ENCODE data around the gene GALNT10.

GALNT10 gene

GRCh38 chr5:154267516-154267915, 77.0 kb downstream of the GALNT10 start:
- no peak overlapping the region for H3K4me3 ChIP-seq (ENCODE audit: low read depth, low read length)
- no peak for TF ChIP-seq CTCF (IDR thresholded peaks at IDR 0.05; ENCODE audit: low read depth, low read length)

GRCh38 chr5:154268073-154268472, 77.5 kb downstream of the GALNT10 start:
- no peak overlapping the region for H3K4me3 ChIP-seq (ENCODE audit: low read depth, low read length)
- no peak for TF ChIP-seq CTCF (IDR thresholded peaks at IDR 0.05; ENCODE audit: low read depth, low read length)

GRCh38 chr5:154269414-154269813, 78.9 kb downstream of the GALNT10 start:
- no peak for TF ChIP-seq CTCF (IDR thresholded peaks at IDR 0.05; ENCODE audit: low read depth, low read length)
- H3K4me3 ChIP-seq (ENCODE audit: low read depth, low read length) = no peak overlapping the region

- TF ChIP-seq CTCF (IDR thresholded peaks at IDR 0.05; ENCODE audit: low read depth, low read length) = no peak
- no peak overlapping the region for H3K4me3 ChIP-seq (ENCODE audit: low read depth, low read length)
Observed at GRCh38 chr5:154271466-154271865, 80.9 kb downstream of the GALNT10 start.

- no peak for TF ChIP-seq CTCF (IDR thresholded peaks at IDR 0.05; ENCODE audit: low read depth, low read length)
- no peak overlapping the region for H3K4me3 ChIP-seq (ENCODE audit: low read depth, low read length)
Observed at GRCh38 chr5:154271936-154272514, 81.5 kb downstream of the GALNT10 start.

GRCh38 chr5:154273028-154273617, 82.6 kb downstream of the GALNT10 start:
- TF ChIP-seq CTCF (IDR thresholded peaks at IDR 0.05; ENCODE audit: low read depth, low read length) = no peak
- H3K4me3 ChIP-seq (ENCODE audit: low read depth, low read length) = no peak overlapping the region

GRCh38 chr5:154273963-154274827, 83.7 kb downstream of the GALNT10 start:
- no peak for TF ChIP-seq CTCF (IDR thresholded peaks at IDR 0.05; ENCODE audit: low read depth, low read length)

More at GRCh38 chr5:154273963-154274827, 83.7 kb downstream of the GALNT10 start:
- no peak overlapping the region for H3K4me3 ChIP-seq (ENCODE audit: low read depth, low read length)

Data from WI38 (cell line).